NCI-H524 treated with DMSO at 0.1 percent for 48 hours (cell line): ENCODE data around the gene PCED1A.

ENCODE experiments used
- DNase-seq: peaks from one replicate; lab custom pipeline; 2025; lab: John Stamatoyannopoulos, UW

PCED1A gene

GRCh38 chr20:2804041-2804828 lies 36.2 kb downstream of the PCED1A start:
- DNase-seq: no peak

- no peak for DNase-seq
Observed at GRCh38 chr20:2801286-2801728, 39.1 kb downstream of the PCED1A start.

- no peak for DNase-seq
Observed at GRCh38 chr20:2800521-2801285, 39.8 kb downstream of the PCED1A start, which contains the start of gene CPXM1. Gene CPXM1, minus strand, starts transcription at chr20:2800627. Its CDS starts 55 bp downstream, at chr20:2800572.

- DNase-seq: no peak
Observed at GRCh38 chr20:2799688-2800520, 40.6 kb downstream of the PCED1A start.

GRCh38 chr20:2799271-2799670 lies 41.2 kb downstream of the PCED1A start:
- DNase-seq: no peak

GRCh38 chr20:2798814-2799213 lies 41.6 kb downstream of the PCED1A start:
- no peak for DNase-seq

GRCh38 chr20:2798095-2798805 lies 42.2 kb downstream of the PCED1A start:
- DNase-seq: no peak

- DNase-seq: no peak
Observed at GRCh38 chr20:2797136-2797983, 43.1 kb downstream of the PCED1A start.

- DNase-seq: no peak
Observed at GRCh38 chr20:2796011-2796660, 44.3 kb downstream of the PCED1A start.

- no peak for DNase-seq
Observed at GRCh38 chr20:2795451-2795850, 45.0 kb downstream of the PCED1A start.

GRCh38 chr20:2794866-2795447 lies 45.5 kb downstream of the PCED1A start:
- no peak for DNase-seq

- DNase-seq: no peak
Observed at GRCh38 chr20:2794202-2794748, 46.2 kb downstream of the PCED1A start.

- DNase-seq: no peak
Observed at GRCh38 chr20:2793471-2793870, 47.0 kb downstream of the PCED1A start.
